ENCODE measurements around the gene BCL7C.

DNA sequence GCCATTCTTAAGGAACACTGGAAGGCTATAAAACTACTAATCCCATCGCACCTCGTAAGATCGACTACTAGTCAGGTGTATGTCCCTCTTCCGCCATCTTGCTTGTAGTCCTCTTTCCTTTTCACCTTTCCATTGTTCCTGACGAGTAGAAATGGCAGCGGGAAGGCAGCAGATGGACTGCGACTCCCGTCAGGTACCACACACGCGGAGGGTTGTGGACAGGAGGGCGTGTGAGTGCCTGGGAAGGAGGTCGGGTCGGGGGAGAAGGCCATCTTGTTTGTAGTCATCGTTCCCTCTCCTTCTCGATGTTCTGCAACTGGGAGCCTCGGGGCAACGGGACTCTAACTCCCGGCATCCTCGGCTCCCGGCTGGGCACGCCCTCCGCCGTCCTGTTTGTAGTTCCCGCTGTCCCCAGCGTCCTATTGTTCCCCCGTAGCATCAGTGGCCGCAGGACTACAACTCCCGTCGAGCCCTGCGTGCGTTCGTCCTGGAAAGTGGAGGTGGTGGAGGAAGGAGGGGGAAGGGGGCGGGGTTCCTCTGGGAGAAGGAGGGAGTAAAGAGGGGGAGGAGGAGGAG lies 29.2 kb upstream of the BCL7C start:
- TF ChIP-seq BACH2 (CRISPR knock-in tag; IDR thresholded peaks at IDR 0.05; ENCODE audit: borderline replicate concordance) (no peak), SNAI2 (CRISPR knock-in tag; IDR thresholded peaks at IDR 0.05) (no peak), CSDC2 (CRISPR knock-in tag; IDR thresholded peaks at IDR 0.05) (no peak), ZNF8 (CRISPR knock-in tag; IDR thresholded peaks at IDR 0.05) (no peak), OSR1 (CRISPR knock-in tag; IDR thresholded peaks at IDR 0.05) (no peak), PATZ1 (CRISPR knock-in tag; IDR thresholded peaks at IDR 0.05; ENCODE audit: borderline replicate concordance) (no peak), ZFP3 (CRISPR knock-in tag; IDR thresholded peaks at IDR 0.05) (no peak), TOX (CRISPR knock-in tag; IDR thresholded peaks at IDR 0.05; ENCODE audit: borderline replicate concordance) (no peak), ZFP30 (CRISPR knock-in tag; IDR thresholded peaks at IDR 0.05) (no peak), POU6F1 (CRISPR knock-in tag; IDR thresholded peaks at IDR 0.05; ENCODE audit: borderline replicate concordance, low read depth) (no peak)
- TF ChIP-seq, protein P1, sequence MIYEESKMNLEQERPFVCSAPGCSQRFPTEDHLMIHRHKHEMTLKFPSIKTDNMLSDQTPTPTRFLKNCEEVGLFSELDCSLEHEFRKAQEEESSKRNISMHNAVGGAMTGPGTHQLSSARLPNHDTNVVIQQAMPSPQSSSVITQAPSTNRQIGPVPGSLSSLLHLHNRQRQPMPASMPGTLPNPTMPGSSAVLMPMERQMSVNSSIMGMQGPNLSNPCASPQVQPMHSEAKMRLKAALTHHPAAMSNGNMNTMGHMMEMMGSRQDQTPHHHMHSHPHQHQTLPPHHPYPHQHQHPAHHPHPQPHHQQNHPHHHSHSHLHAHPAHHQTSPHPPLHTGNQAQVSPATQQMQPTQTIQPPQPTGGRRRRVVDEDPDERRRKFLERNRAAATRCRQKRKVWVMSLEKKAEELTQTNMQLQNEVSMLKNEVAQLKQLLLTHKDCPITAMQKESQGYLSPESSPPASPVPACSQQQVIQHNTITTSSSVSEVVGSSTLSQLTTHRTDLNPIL (CRISPR knock-in tag; IDR thresholded peaks at IDR 0.05; ENCODE audit: low read depth), result no peak
